ENCODE data around the gene ANO8. TPM values are rescaled to one million over a fixed set of nuclear protein-coding genes. Genes with fewer than 3 reads are reported as not detected.

Gene ANO8
- polyA plus RNA-seq, 4 donors = 1.9 to 5.1 (median 3.9) TPM

DNA sequence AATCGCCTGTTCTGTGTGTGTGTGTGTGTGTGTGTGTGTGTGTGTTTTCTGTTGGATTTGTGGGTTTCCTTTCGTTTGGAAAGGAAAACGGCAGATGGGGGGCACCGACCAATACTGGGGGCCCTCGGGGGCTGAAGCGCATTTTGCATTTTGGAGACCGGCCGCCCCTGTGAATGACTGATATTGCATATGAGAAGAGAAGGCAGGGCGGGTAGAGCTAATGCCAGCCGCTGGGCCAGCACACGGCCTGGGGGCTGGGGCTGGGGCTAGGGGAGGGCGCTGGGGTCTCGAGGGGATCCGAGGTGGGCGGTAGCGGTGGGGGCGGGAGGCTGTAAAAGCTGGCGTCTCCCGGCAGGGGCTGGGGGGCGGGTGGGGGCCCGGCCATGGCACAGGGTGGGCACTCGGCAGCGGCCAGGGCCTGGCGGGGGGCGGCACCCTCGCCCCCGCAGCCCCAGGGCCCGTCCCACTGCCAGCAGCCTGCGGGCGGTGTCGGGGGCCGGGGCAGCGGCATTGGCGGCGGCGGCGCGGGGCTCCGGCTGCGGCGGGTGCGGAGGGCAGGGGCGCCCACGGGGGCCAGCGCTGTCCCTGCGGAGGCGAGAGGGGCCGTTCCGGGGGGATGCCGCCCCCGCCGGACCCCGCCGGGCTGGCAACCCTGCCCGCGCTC, 11.2 kb downstream of the ANO8 start:
- DNase-seq (no peak), FAIRE-seq (no peak)
- no peak overlapping the region for H3K4me3 ChIP-seq (ENCODE audit: low read depth in 1 of 3, low read length in 3 of 3)
- H3K27me3 ChIP-seq (ENCODE audit: control insufficient read depth in 3 of 3, insufficient read depth in 3 of 3, low read length in 3 of 3) = no peaks in the 10 kb centered on the region
- no peaks in the 10 kb centered on the region for H3K9me3 ChIP-seq (ENCODE audit: control insufficient read depth in 2 of 2, insufficient read depth in 1 of 2, low read depth in 1 of 2, low read length in 1 of 2)
- WGBS, 3 donors = 39 to 59% (median 40%) methylated on average over 20 to 56 of the region's 56 CpGs
- H3K27ac ChIP-seq (ENCODE audit: low read depth in 1 of 3, low read length in 2 of 3) = no peak overlapping the region
- peaks cover 7 to 57% (median 10%) of the 10 kb centered on the region in 3 donors for H3K36me3 ChIP-seq (ENCODE audit: control insufficient read depth in 3 of 3, insufficient read depth in 2 of 3, low read depth in 1 of 3, low read length in 3 of 3)
- H3K4me1 ChIP-seq (ENCODE audit: control insufficient read depth in 3 of 3, insufficient read depth in 2 of 3, low read depth in 1 of 3, low read length in 2 of 3) = peaks cover 0 to 10% (median 0%) of the 10 kb centered on the region in 3 donors

DNA sequence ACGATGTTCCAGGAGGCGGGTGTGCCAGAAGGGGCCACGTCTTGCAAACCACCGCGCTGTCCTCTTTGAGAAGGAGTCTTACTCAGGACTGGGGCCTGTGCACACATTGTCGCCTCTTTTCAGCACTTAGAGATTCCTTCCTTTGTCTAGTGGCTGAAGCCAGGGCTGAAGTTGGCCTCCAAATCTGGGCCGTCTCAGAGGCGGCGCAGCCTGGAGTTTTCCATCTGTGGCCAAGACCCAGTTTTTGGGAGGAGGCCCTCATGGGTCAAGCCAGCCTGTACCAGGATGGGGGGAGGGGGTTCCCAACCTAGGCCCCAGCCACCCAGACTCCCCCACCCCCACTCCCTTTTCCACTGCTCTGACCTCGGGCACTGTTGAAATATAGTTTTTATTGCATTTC, 11.8 kb downstream of the ANO8 start:
- Histone ChIP-seq H3K4me3 (ENCODE audit: low read depth in 1 of 3, low read length in 3 of 3) (no peak overlapping the region), H3K9me3 (ENCODE audit: control insufficient read depth in 2 of 2, insufficient read depth in 1 of 2, low read depth in 1 of 2, low read length in 1 of 2) (no peaks in the 10 kb centered on the region), H3K36me3 (ENCODE audit: control insufficient read depth in 3 of 3, insufficient read depth in 2 of 3, low read depth in 1 of 3, low read length in 3 of 3) (peaks cover 7 to 61% (median 10%) of the 10 kb centered on the region in 3 donors), H3K27ac (ENCODE audit: low read depth in 1 of 3, low read length in 2 of 3) (no peak overlapping the region), H3K4me1 (ENCODE audit: control insufficient read depth in 3 of 3, insufficient read depth in 2 of 3, low read depth in 1 of 3, low read length in 2 of 3) (peaks cover 0 to 5% (median 0%) of the 10 kb centered on the region in 3 donors), H3K27me3 (ENCODE audit: control insufficient read depth in 3 of 3, insufficient read depth in 3 of 3, low read length in 3 of 3) (no peaks in the 10 kb centered on the region)
- FAIRE-seq = no peak
- 74 to 86% (median 77%) methylated on average over 10 of the region's 10 CpGs for WGBS, 3 donors
- no peak for DNase-seq

DNA sequence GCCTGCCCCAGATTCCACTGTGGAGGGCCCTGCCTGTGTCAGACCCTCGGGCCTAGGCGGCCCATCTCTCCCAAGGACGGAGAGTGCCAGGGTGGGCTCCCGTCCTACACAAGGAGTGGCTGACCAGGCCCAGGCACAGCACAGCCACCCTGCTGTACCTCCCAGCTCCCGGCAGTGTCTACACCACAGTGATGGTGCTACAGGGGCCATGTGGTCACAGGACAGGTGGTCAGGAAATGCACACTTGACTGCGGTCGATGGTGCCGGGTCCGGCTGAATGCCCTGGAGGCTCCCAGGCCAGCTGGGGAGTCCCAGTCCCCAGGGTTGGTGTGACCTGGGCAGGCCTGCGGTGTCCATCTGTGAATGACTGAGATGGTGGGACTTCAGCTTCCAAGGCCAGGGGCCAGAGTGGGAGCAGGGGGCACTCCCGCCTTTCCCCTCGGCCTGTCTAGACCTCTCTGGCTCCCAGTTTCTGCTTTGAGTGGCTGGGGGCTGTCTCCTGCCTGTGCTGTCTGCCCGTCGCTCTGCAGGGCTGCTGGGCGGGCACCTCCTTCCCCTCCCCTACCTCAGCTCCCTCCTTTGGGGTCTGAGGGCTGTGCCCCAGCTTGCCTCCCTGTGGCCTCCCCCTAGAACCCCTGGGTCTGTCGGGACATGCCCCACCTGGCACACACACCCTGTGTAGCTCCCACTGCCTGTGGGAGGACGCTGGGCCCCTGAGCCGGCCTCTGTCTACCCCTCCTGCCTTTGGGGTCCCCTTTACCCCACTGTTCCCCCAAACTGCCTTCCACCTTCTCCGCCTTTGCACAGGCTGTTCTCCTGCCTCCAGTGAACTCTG, 12.8 kb downstream of the ANO8 start:
- Histone ChIP-seq H3K9me3 (ENCODE audit: control insufficient read depth in 2 of 2, insufficient read depth in 1 of 2, low read depth in 1 of 2, low read length in 1 of 2) (no peaks in the 10 kb centered on the region), H3K27ac (ENCODE audit: low read depth in 1 of 3, low read length in 2 of 3) (no peak overlapping the region), H3K27me3 (ENCODE audit: control insufficient read depth in 3 of 3, insufficient read depth in 3 of 3, low read length in 3 of 3) (no peaks in the 10 kb centered on the region), H3K4me3 (ENCODE audit: low read depth in 1 of 3, low read length in 3 of 3) (no peak overlapping the region), H3K36me3 (ENCODE audit: control insufficient read depth in 3 of 3, insufficient read depth in 2 of 3, low read depth in 1 of 3, low read length in 3 of 3) (peaks cover 7 to 64% (median 10%) of the 10 kb centered on the region in 3 donors), H3K4me1 (ENCODE audit: control insufficient read depth in 3 of 3, insufficient read depth in 2 of 3, low read depth in 1 of 3, low read length in 2 of 3) (no peaks in the 10 kb centered on the region)
- DNase-seq = no peak
- WGBS, 3 donors = 86 to 93% (median 89%) methylated on average over 15 to 19 of the region's 19 CpGs
- FAIRE-seq = no peak

DNA sequence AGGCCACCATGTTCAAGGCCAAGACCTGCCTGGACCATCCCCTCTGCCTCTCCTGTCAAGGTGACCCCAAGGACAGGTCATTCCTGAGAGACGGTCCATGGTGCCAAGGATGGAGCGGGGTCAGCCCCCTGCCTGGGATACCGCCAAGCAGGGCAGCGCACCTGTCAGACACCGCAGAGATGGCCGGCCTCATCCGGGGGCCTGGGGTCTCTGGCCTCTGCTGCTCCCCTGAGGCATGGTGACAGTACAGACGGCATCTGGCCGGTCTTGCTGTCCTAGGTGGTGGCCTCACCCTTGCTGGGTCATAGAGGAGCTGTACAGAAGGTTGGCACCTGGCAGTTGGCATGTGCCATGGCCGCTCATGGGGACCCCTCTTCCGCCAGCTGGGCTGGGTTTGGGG, 14.2 kb downstream of the ANO8 start:
- 82 to 91% (median 90%) methylated on average over 11 of the region's 11 CpGs for WGBS, 3 donors
- Histone ChIP-seq H3K36me3 (ENCODE audit: control insufficient read depth in 3 of 3, insufficient read depth in 2 of 3, low read depth in 1 of 3, low read length in 3 of 3) (peaks cover 7 to 72% (median 10%) of the 10 kb centered on the region in 3 donors), H3K9me3 (ENCODE audit: control insufficient read depth in 2 of 2, insufficient read depth in 1 of 2, low read depth in 1 of 2, low read length in 1 of 2) (no peaks in the 10 kb centered on the region), H3K4me1 (ENCODE audit: control insufficient read depth in 3 of 3, insufficient read depth in 2 of 3, low read depth in 1 of 3, low read length in 2 of 3) (no peaks in the 10 kb centered on the region), H3K27ac (ENCODE audit: low read depth in 1 of 3, low read length in 2 of 3) (no peak overlapping the region), H3K27me3 (ENCODE audit: control insufficient read depth in 3 of 3, insufficient read depth in 3 of 3, low read length in 3 of 3) (no peaks in the 10 kb centered on the region), H3K4me3 (ENCODE audit: low read depth in 1 of 3, low read length in 3 of 3) (no peak overlapping the region)
- no peak for FAIRE-seq
- DNase-seq = no peak

DNA sequence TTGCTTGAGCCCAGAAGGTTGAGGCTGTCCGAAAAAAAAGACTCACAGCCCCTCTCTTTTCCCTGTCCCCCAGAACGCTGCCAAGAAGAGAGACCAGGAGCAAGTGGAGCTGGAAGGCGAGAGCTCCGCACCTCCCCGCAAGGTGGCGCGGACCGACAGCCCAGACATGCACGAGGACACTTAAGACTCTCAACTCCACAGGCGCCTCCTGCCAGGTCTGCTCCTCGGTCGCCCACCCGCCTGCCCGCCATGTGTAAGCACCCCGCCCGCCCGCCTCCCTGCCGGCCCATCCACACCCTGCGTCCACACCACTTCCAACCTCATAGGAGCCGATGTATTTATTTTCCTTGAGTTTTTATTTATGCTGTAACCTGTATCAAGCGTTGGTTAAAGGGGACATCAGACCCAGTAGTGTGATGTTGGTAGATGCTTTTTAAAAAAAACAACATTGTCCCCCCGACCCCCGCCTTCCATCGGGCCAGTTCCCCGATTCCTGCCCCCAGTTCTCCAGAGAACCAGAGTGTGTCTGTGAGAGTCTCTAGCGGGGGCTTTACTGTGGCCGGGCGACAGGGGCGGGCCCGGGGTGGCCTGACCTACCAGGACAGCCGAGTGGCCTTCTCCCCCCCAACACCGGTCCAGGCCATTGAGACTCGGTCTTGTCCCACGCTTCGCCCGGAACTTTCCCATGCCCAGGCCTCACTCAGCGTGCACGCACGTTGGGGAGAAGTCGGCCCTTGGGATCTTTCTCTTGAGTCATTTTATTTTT, 15.0 kb downstream of the ANO8 start:
- H3K27ac ChIP-seq (ENCODE audit: low read depth in 1 of 3, low read length in 2 of 3) = no peak overlapping the region
- H3K9me3 ChIP-seq (ENCODE audit: control insufficient read depth in 2 of 2, insufficient read depth in 1 of 2, low read depth in 1 of 2, low read length in 1 of 2) = no peaks in the 10 kb centered on the region
- no peak for FAIRE-seq
- WGBS, 3 donors = 93 to 96% (median 95%) methylated on average over 37 to 40 of the region's 40 CpGs
- H3K4me1 ChIP-seq (ENCODE audit: control insufficient read depth in 3 of 3, insufficient read depth in 2 of 3, low read depth in 1 of 3, low read length in 2 of 3) = no peaks in the 10 kb centered on the region
- no peak overlapping the region for H3K4me3 ChIP-seq (ENCODE audit: low read depth in 1 of 3, low read length in 3 of 3)
- DNase-seq = no peak
- H3K36me3 ChIP-seq (ENCODE audit: control insufficient read depth in 3 of 3, insufficient read depth in 2 of 3, low read depth in 1 of 3, low read length in 3 of 3) = peaks cover 9 to 73% (median 11%) of the 10 kb centered on the region in 3 donors
- no peaks in the 10 kb centered on the region for H3K27me3 ChIP-seq (ENCODE audit: control insufficient read depth in 3 of 3, insufficient read depth in 3 of 3, low read length in 3 of 3)

DNA sequence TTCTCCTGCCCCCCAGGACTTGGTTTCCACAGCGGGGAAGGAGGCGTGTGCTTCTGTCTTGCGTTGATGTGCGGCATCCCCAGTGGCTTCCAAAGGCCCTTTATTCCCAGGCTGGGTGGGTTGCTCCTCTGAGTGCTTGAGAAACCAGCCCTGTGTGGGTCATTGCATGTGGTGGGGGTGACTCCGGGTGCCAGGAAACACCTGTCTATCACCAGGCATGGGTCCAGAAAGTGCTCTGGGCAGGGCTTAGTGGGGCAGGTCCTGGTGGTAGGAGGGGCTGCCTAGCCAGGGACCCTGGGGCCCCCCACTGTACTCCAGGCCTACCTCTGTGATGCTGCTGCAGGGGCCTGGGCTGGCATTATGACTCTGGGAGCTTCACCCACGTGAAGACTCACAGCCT, 15.7 kb downstream of the ANO8 start:
- Histone ChIP-seq H3K9me3 (ENCODE audit: control insufficient read depth in 2 of 2, insufficient read depth in 1 of 2, low read depth in 1 of 2, low read length in 1 of 2) (no peaks in the 10 kb centered on the region), H3K36me3 (ENCODE audit: control insufficient read depth in 3 of 3, insufficient read depth in 2 of 3, low read depth in 1 of 3, low read length in 3 of 3) (peaks cover 12 to 78% (median 12%) of the 10 kb centered on the region in 3 donors), H3K4me1 (ENCODE audit: control insufficient read depth in 3 of 3, insufficient read depth in 2 of 3, low read depth in 1 of 3, low read length in 2 of 3) (no peaks in the 10 kb centered on the region), H3K27ac (ENCODE audit: low read depth in 1 of 3, low read length in 2 of 3) (no peak overlapping the region), H3K27me3 (ENCODE audit: control insufficient read depth in 3 of 3, insufficient read depth in 3 of 3, low read length in 3 of 3) (no peaks in the 10 kb centered on the region), H3K4me3 (ENCODE audit: low read depth in 1 of 3, low read length in 3 of 3) (no peak overlapping the region)
- WGBS, 3 donors = 78 to 80% (median 78%) methylated on average over 6 of the region's 6 CpGs
- FAIRE-seq = no peak
- DNase-seq = no peak

DNA sequence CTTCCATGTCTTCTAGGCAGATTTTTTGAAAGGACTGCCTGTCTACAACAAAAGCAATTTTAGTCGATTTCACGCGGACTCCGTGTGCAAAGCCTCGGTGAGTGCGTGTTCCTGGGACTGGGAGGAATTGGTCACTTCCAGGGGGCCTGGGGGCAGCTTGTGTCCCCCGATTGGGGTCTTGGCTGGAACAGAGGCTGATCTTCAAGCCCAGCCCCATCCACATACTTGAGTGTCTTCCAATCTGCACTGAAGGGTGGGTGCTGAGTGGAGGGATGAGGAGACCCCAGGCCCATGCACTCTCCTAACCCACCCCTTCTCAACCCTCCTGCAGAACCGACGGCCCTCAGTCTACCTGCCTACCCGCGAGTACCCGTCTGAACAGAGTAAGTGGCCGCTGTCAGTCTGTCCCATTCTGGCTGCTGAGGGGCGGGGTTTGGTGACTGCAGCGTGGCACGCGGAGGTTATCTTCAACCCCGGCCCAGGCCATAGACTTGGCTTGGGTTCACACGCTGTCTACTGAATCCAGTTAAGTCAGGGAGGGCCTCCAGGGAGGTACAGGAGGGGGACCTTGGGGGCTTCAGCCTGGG, 20.6 kb downstream of the ANO8 start:
- H3K4me3 ChIP-seq (ENCODE audit: low read depth in 1 of 3, low read length in 3 of 3) = no peak overlapping the region
- peaks cover 4 to 69% (median 5%) of the 10 kb centered on the region in 3 donors for H3K36me3 ChIP-seq (ENCODE audit: control insufficient read depth in 3 of 3, insufficient read depth in 2 of 3, low read depth in 1 of 3, low read length in 3 of 3)
- DNase-seq = no peak
- WGBS, 3 donors = 91 to 94% (median 94%) methylated on average over 19 of the region's 19 CpGs
- no peaks in the 10 kb centered on the region for H3K9me3 ChIP-seq (ENCODE audit: control insufficient read depth in 2 of 2, insufficient read depth in 1 of 2, low read depth in 1 of 2, low read length in 1 of 2)
- H3K27me3 ChIP-seq (ENCODE audit: control insufficient read depth in 3 of 3, insufficient read depth in 3 of 3, low read length in 3 of 3) = no peaks in the 10 kb centered on the region
- FAIRE-seq = no peak
- H3K27ac ChIP-seq (ENCODE audit: low read depth in 1 of 3, low read length in 2 of 3) = no peak overlapping the region
- peaks cover 0 to 5% (median 2%) of the 10 kb centered on the region in 3 donors for H3K4me1 ChIP-seq (ENCODE audit: control insufficient read depth in 3 of 3, insufficient read depth in 2 of 3, low read depth in 1 of 3, low read length in 2 of 3)

All from small intestine (tissue), 7 donors.